Effector CD4-positive, alpha-beta T cell (primary cell): ENCODE data around the gene WWP2.

ENCODE experiments used
- DNase-seq: peaks from one replicate; pipeline ENCODE4 v3.0.0-alpha.2; 2020

WWP2 gene

DNA sequence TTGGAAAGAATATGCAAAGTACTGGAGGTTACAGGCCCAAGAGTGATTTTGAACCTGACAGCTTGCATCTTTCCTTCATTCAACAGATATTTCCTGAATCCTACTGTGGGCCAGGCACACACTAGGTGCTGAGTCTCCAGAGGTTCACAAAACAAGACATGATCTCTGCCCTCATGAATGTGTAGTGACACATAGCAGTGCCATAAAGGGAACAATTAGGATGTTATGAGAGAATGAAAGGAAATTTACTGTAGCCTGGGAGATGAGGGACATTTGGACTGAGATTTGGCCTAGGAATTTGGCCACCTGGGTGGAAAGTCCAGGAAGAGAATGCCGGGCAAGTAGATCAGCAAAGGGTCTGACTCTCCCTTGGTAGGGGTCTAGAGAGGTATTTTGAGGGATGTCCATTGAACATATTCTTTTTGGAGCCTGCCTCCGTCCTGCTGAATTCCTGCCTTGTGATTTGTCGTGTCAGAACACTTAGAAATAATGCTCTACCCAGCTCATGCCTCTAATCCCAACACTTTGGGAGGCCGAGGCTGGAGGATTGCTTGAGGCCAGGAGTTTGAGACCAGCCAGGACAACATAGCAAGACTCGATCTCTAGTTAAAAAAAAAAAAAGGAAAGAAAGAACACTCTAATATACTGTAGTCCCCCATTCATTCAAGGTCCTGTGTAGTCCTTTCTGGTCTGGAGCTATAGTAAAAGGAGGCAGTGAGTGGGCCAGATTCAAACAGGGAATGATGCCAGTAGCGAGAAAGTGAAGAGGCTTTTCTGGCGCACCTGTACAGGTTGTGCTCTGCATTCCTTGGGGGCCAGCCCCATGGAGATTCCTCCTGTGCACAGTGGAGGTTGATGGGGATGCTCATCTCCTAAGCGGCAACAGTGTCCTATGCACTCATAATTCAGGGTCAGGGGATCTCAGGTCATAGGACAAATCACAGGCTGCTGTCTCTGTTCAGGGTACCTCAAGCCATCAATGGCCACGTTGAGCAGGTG is 98.4 kb downstream of the WWP2 start:
- DNase-seq: no peak

- DNase-seq: no peak
These were observed 99.3 kb downstream of the WWP2 start for GRCh38 chr16:69861292-69862030.

DNA sequence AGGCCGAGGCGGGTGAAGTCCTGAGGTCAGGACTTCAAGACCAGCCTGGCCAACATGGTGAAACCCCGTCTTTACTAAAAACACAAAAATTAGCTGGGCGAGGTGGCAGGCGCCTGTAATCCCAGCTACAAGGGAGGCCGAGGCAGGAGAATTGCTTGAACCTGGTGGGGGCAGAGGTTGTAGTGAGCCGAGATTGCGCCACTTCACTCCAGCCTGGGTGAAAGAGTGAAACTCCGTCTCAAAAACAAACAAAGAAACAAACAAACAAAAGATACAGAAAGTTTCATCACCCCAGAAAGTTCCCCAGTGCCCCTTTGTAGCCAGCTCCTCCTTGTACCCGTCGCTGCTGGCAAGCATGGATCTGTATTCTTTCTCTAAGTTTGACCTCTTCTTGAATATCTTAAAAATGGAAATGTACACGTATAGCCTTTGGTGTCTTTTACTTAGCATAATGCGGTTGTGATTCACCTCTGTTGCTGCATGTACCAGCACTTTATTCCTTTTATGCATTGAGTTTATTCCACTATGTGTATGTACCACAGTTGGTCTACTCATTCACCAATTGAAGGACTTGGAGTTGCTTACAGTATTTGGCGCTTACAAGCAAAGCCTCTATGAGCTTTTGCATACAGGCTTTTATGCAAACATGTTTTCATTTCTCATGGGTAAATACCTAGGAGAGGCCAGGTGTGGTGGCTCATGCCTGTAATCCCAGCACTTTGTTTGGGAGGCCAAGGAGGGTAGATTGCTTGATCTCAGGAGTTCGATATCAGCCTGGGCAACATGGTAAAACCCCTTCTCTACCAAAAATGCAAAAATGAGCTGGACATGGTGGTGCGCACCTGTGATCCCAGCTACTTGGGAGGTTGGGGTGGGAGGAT is 101.5 kb downstream of the WWP2 start:
- no peak for DNase-seq

DNA sequence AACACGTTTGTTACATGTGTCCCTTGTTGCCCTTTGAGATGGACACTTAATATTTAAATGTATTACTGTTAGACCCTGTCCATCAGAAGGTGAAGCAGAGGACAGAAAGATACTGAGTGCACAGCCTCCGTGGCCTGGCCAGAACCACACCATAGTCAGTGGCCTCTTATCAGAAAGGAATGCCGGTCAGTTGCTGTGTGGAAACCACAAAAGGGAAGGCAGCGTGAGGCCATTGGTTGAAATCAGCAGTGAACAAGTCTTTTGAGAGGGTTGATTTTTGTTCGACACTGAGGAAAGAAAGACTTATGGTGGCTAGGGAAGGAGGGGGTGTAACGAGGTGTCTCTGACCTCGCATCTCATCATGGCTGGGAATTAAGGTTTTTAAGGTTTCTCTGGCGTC is 103.6 kb downstream of the WWP2 start:
- no peak for DNase-seq

- no peak for DNase-seq
These were observed 105.8 kb downstream of the WWP2 start for GRCh38 chr16:69867784-69868560.

DNA sequence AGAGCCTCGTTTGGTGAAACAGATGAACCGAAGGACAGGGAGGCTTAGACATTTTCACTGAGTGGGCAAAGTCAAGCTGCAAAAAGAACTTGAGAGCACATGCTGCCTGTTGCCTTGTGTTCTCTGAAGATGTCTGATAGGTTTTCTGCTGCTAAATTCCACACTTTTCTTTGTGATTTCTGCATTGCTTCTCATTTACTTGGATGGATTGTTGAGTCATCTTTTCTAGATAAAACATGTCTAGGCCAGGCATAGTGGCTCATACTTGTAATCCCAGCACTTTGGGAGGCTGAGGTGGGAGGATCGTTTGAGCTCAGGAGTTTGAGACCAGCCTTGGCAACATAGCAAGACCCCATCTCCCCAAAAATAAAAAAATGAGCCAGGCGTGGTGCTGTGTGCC is 108.6 kb downstream of the WWP2 start:
- DNase-seq: no peak

DNA sequence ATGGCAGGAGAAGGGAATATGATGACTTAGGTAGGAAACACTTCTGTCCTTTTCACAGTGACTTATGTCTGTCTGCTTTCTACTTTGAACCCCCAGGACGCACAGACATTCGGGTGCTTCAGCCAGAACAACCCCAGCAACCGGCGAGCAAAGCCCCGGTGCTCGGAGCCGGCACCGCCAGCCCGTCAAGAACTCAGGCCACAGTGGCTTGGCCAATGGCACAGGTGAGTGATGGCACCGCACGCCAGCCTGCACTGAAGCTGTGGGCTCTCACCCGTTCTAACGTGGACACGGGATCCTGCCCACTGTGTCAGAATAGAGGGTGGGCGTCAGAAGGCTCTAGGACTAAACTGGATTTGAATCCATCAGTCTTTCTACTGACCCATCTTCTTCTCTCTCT is 109.6 kb downstream of the WWP2 start:
- DNase-seq: no peak

GRCh38 chr16:69872888-69873287 is 110.8 kb downstream of the WWP2 start:
- no peak for DNase-seq

DNA sequence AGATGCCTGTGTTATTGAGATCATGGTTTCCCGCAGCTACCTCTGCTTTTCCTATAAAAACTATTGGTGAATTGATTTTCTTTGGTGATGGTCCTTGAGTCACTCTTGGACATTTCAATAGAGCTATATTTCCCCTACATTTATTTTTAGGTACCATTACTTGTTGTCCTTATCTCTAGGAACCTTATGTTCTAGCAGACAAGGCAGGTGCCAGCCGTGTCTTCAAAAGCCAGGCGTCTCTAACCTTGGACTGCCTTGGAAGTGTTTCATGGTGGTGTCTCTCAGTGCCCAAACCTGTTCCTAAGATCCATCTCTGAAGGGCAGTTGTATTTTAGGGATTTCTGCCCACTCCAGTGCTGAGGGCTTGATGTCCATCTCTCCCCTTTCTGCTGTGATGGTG is 111.7 kb downstream of the WWP2 start:
- DNase-seq: no peak

- no peak for DNase-seq
These were observed 112.1 kb downstream of the WWP2 start for GRCh38 chr16:69874271-69874670.

- no peak for DNase-seq
These were observed 118.6 kb downstream of the WWP2 start for GRCh38 chr16:69880640-69881133.

DNA sequence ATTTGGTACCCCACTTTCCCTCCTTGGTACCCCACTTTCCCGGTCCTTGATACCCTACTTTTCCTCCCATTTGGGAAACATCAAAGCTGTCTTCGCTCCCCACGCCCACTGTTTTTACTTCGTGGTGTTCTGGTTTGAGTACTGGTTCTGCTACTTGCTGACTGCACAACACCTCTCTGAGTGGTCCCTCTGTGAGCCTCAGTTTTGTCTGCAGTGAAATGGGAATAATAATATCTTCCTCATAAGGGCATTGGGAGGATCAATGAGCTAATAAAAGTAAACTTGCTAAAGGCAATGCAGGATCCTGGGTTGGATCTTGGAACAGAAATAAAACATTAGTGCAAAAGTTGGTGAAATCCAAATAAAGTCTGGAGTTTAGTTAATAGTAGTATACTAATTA is 119.0 kb downstream of the WWP2 start:
- no peak for DNase-seq

DNA sequence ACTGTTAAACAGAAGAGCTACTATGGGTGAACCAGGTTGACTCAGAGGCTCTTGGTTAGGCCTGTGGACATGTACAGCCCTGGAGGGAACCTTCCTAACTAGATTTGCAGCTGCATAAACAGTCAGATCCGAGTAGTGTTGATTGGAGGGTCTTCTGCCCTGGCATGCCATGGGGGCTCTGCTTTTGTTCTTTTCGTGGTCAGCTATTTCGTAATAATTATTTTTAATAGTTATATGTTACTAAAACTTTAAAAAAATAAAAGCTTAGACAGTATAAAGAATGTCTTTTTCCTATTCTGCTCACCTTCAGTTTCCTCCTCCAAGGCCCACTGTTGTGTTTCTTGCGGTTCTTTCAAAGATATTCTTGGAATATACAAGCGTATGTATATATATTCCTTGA is 121.6 kb downstream of the WWP2 start:
- DNase-seq: no peak

- DNase-seq: no peak
These were observed 123.6 kb downstream of the WWP2 start for GRCh38 chr16:69885722-69886121.

DNA sequence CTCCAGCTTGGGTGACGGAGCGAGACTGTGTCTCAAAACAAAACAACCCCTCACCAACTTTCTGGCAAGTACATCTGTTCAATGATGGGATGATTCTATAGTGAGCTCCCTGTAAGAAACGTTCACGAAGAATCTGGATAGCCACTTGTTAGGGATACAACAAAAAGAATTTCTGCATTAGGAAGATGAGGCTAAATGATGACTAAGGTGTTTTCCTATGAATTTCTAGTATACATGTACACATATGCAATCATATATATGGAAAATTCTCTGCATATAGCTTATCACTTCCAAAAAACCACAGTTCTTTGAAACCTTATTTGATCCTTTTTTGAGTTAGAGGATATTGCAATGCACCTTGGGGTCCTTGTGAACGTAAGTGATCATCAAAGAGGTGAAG is 124.6 kb downstream of the WWP2 start:
- DNase-seq: no peak

DNA sequence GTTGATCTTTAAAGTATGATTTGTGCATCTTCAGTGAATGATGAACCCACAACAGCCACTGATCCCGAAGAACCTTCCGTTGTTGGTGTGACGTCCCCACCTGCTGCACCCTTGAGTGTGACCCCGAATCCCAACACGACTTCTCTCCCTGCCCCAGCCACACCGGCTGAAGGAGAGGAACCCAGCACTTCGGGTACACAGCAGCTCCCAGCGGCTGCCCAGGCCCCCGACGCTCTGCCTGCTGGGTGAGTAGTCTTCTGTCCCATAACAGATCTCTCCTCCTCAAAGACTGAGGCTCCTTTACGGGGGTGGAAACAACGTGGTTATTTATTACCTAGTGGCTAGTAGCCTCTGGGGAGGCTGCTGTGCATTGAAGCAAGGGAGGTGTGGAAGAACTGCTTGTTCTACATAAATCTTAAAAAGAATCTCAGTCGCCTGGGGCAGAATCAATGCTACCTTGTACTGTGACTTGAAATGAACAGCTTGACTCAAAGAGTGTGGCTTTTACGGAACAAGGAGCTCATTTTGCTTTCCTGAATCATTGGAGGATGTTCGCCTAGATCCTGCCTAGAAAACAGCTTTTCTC is 126.0 kb downstream of the WWP2 start:
- no peak for DNase-seq

- no peak for DNase-seq
These were observed 127.3 kb downstream of the WWP2 start for GRCh38 chr16:69889295-69889964.

GRCh38 chr16:69890114-69890891 is 128.2 kb downstream of the WWP2 start:
- DNase-seq: no peak

DNA sequence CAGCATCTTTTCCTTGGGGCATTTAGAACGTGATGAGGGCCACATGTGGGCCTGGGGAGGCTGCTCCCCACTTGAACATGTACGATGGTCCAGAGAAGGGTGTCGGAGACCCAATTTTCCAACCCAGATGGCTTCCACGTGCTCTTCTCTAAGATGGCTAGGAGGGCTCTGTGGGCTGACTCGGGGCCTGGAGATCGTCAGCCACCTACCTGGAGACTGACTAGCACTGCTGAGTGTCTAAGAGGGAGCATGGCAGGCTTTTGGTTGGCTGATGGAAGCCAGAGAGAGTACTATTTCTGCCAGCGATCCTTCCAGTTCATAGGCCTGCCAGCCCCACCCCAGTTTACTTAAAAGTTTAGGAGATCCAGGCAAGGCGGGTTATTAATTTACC is 128.8 kb downstream of the WWP2 start:
- DNase-seq: no peak

DNA sequence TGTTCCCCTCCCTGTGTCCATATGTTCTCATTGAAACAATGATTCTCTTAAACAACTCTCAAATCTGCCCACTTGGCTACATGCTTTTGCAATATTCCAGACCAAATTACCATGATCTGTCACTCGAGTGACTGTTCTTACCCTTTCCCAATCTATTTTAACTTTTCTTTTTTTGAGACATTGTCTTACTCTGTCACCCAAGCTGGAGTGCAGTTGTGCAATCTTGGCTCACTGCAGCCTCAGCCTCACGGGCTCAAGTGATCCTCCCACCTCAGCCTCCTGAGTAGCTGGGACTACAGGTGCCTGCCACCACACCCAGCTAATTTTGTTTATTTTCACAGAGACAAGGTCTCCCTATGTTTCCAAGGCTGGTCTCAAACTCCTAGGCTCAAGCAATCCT is 130.2 kb downstream of the WWP2 start:
- no peak for DNase-seq
